ENCODE results near the gene GABARAPL1.
"Not testable (repeated sequence)": the region's sequence is repeated elsewhere in the genome, so short reads cannot be mapped to it uniquely, and the experiment has no call there.

GABARAPL1 gene

GRCh38 chr12:10210225-10210624, 2.5 kb upstream of the GABARAPL1 start:
- DNase-seq (ENCODE audit: low spot score in 2 of 2) (no peak), ATAC-seq (replicated peaks; ENCODE audit: extremely low read depth, poor library complexity, severe bottlenecking) (no peak)
- H3K4me3 Mint-ChIP-seq, result no peak overlapping the region
- no peak overlapping the region for H3K27ac Mint-ChIP-seq (ENCODE audit: low read depth)
- H3K27me3 Mint-ChIP-seq, result no peaks in the 10 kb centered on the region
- H3K4me1 Mint-ChIP-seq, result peaks cover 27% of the 10 kb centered on the region
- H3K9me3 Mint-ChIP-seq, result no peaks in the 10 kb centered on the region
- peaks cover 24% of the 10 kb centered on the region for H3K36me3 Mint-ChIP-seq (ENCODE audit: insufficient read depth)

GRCh38 chr12:10211101-10211939, 1.4 kb upstream of the GABARAPL1 start:
- Mint-ChIP-seq H3K27ac (ENCODE audit: low read depth) (peak overlapping the region; percentile 98), H3K4me1 (peaks cover 33% of the 10 kb centered on the region)
- no peak for ATAC-seq (replicated peaks; ENCODE audit: extremely low read depth, poor library complexity, severe bottlenecking)

GRCh38 chr12:10211940-10212738, 538 bp upstream of the GABARAPL1 start:
- Mint-ChIP-seq H3K27me3 (no peaks in the 10 kb centered on the region), H3K27ac (ENCODE audit: low read depth) (peak overlapping the region; percentile 98)

More at GRCh38 chr12:10211101-10211939, 1.4 kb upstream of the GABARAPL1 start:
- Mint-ChIP-seq H3K9me3 (no peaks in the 10 kb centered on the region), H3K4me3 (peak overlapping the region; percentile 89), H3K36me3 (ENCODE audit: insufficient read depth) (peaks cover 29% of the 10 kb centered on the region), H3K27me3 (no peaks in the 10 kb centered on the region)
- no peak for DNase-seq (ENCODE audit: low spot score in 2 of 2)

GRCh38 chr12:10213168-10214135, 775 bp downstream of the GABARAPL1 start:
- Mint-ChIP-seq H3K4me3 (peak overlapping the region; percentile 89), H3K36me3 (ENCODE audit: insufficient read depth) (peaks cover 41% of the 10 kb centered on the region), H3K4me1 (peaks cover 33% of the 10 kb centered on the region), H3K27me3 (no peaks in the 10 kb centered on the region), H3K27ac (ENCODE audit: low read depth) (peak overlapping the region; percentile 98), H3K9me3 (no peaks in the 10 kb centered on the region)
- DNase-seq (ENCODE audit: low spot score in 2 of 2) (peak; percentile 73 to 86), ATAC-seq (replicated peaks; ENCODE audit: extremely low read depth, poor library complexity, severe bottlenecking) (peak; percentile 74)

More at GRCh38 chr12:10211940-10212738, 538 bp upstream of the GABARAPL1 start:
- ATAC-seq (replicated peaks; ENCODE audit: extremely low read depth, poor library complexity, severe bottlenecking) (peak; percentile 64), DNase-seq (ENCODE audit: low spot score in 2 of 2) (peak; percentile 83 to 88)
- Mint-ChIP-seq H3K4me3 (peak overlapping the region; percentile 89), H3K36me3 (ENCODE audit: insufficient read depth) (peaks cover 31% of the 10 kb centered on the region), H3K4me1 (peaks cover 33% of the 10 kb centered on the region), H3K9me3 (no peaks in the 10 kb centered on the region)

- Mint-ChIP-seq H3K36me3 (ENCODE audit: insufficient read depth) (peaks cover 46% of the 10 kb centered on the region), H3K27me3 (no peaks in the 10 kb centered on the region), H3K27ac (ENCODE audit: low read depth) (peak overlapping the region; percentile 98), H3K9me3 (no peaks in the 10 kb centered on the region), H3K4me3 (peak overlapping the region; percentile 89), H3K4me1 (peaks cover 33% of the 10 kb centered on the region)
- ATAC-seq (replicated peaks; ENCODE audit: extremely low read depth, poor library complexity, severe bottlenecking), result no peak
- no peak for DNase-seq (ENCODE audit: low spot score in 2 of 2)
Measured at GRCh38 chr12:10214136-10214894, 1.6 kb downstream of the GABARAPL1 start.

GRCh38 chr12:10214895-10215267, 2.2 kb downstream of the GABARAPL1 start:
- Mint-ChIP-seq H3K4me3 (peak overlapping the region; percentile 89), H3K27ac (ENCODE audit: low read depth) (peak overlapping the region; percentile 98), H3K9me3 (no peaks in the 10 kb centered on the region)

GRCh38 chr12:10215436-10215835, 2.8 kb downstream of the GABARAPL1 start:
- Mint-ChIP-seq H3K4me3 (peak overlapping the region; percentile 89), H3K27me3 (no peaks in the 10 kb centered on the region), H3K27ac (ENCODE audit: low read depth) (peak overlapping the region; percentile 98), H3K4me1 (peaks cover 33% of the 10 kb centered on the region), H3K36me3 (ENCODE audit: insufficient read depth) (peaks cover 57% of the 10 kb centered on the region), H3K9me3 (no peaks in the 10 kb centered on the region)
- DNase-seq (ENCODE audit: low spot score in 2 of 2) (no peak), ATAC-seq (replicated peaks; ENCODE audit: extremely low read depth, poor library complexity, severe bottlenecking) (no peak)

More at GRCh38 chr12:10214895-10215267, 2.2 kb downstream of the GABARAPL1 start:
- peaks cover 33% of the 10 kb centered on the region for H3K4me1 Mint-ChIP-seq
- H3K27me3 Mint-ChIP-seq, result no peaks in the 10 kb centered on the region
- H3K36me3 Mint-ChIP-seq (ENCODE audit: insufficient read depth), result peaks cover 51% of the 10 kb centered on the region
- no peak for DNase-seq (ENCODE audit: low spot score in 2 of 2)
- ATAC-seq (replicated peaks; ENCODE audit: extremely low read depth, poor library complexity, severe bottlenecking), result no peak

GRCh38 chr12:10215946-10216345, 3.3 kb downstream of the GABARAPL1 start:
- peak overlapping the region; percentile 98 for H3K27ac Mint-ChIP-seq (ENCODE audit: low read depth)
- not testable (repeated sequence) for H3K9me3 Mint-ChIP-seq; ATAC-seq (replicated peaks; ENCODE audit: extremely low read depth, poor library complexity, severe bottlenecking); H3K27me3 Mint-ChIP-seq
- peaks cover 33% of the 10 kb centered on the region for H3K4me1 Mint-ChIP-seq
- H3K4me3 Mint-ChIP-seq, result peak overlapping the region; percentile 89
- H3K36me3 Mint-ChIP-seq (ENCODE audit: insufficient read depth), result peaks cover 62% of the 10 kb centered on the region
- DNase-seq (ENCODE audit: low spot score in 2 of 2), result peak in 1 of 2 donors; percentile 35

GRCh38 chr12:10218021-10218420, 5.3 kb downstream of the GABARAPL1 start:
- Mint-ChIP-seq H3K4me3 (no peak overlapping the region), H3K27ac (ENCODE audit: low read depth) (no peak overlapping the region), H3K36me3 (ENCODE audit: insufficient read depth) (peaks cover 69% of the 10 kb centered on the region), H3K4me1 (peaks cover 26% of the 10 kb centered on the region), H3K27me3 (no peaks in the 10 kb centered on the region), H3K9me3 (no peaks in the 10 kb centered on the region)
- ATAC-seq (replicated peaks; ENCODE audit: extremely low read depth, poor library complexity, severe bottlenecking) (no peak), DNase-seq (ENCODE audit: low spot score in 2 of 2) (no peak)

GRCh38 chr12:10220398-10221077, 7.9 kb downstream of the GABARAPL1 start:
- ATAC-seq (replicated peaks; ENCODE audit: extremely low read depth, poor library complexity, severe bottlenecking), result no peak
- H3K36me3 Mint-ChIP-seq (ENCODE audit: insufficient read depth), result peaks cover 68% of the 10 kb centered on the region
- H3K4me3 Mint-ChIP-seq, result no peak overlapping the region
- peaks cover 8% of the 10 kb centered on the region for H3K4me1 Mint-ChIP-seq
- no peaks in the 10 kb centered on the region for H3K9me3 Mint-ChIP-seq
- DNase-seq (ENCODE audit: low spot score in 2 of 2), result no peak
- no peak overlapping the region for H3K27ac Mint-ChIP-seq (ENCODE audit: low read depth)
- H3K27me3 Mint-ChIP-seq, result no peaks in the 10 kb centered on the region

GRCh38 chr12:10221846-10222245, 9.2 kb downstream of the GABARAPL1 start:
- ATAC-seq (replicated peaks; ENCODE audit: extremely low read depth, poor library complexity, severe bottlenecking), result no peak
- DNase-seq (ENCODE audit: low spot score in 2 of 2), result no peak
- Mint-ChIP-seq H3K4me1 (peaks cover 5% of the 10 kb centered on the region), H3K27ac (ENCODE audit: low read depth) (no peak overlapping the region), H3K27me3 (no peaks in the 10 kb centered on the region), H3K4me3 (no peak overlapping the region), H3K9me3 (no peaks in the 10 kb centered on the region), H3K36me3 (ENCODE audit: insufficient read depth) (peaks cover 67% of the 10 kb centered on the region)

All from central memory CD8-positive, alpha-beta T cell (primary cell).